GM23338 (cell line): ENCODE measurements around the gene OR7G3. TPM values are rescaled to one million over a fixed set of nuclear protein-coding genes. Genes with fewer than 3 reads are reported as not detected.

Experiments used
- ATAC-seq: fragments of 200-7000 bp; cut with Tn5 transposase; 3 replicates; pipeline ENCODE4 v1.9.1; 2020
- DNase-seq: peaks from one replicate; pipeline ENCODE4 v3.0.0-alpha.2; 2015; ENCODE audit warnings: low spot score
- H2AFZ ChIP-seq: fragments of 200-600 bp; sonication (generic); 2 replicates; pipeline ENCODE4 v1.8.0; 2016; ENCODE audit warnings: antibody characterized with exemption, mild to moderate bottlenecking, moderate library complexity
- H3F3A ChIP-seq: fragments of 200-600 bp; sonication (generic); replicated peaks from 2 replicates; pipeline ENCODE4 v1.8.0; 2017; ENCODE audit warnings: antibody characterized with exemption, mixed run types, low read depth
- H3K27ac ChIP-seq: fragments of 200-600 bp; sonication (generic); 2 replicates; pipeline ENCODE4 v1.6.1; 2016; ENCODE audit warnings: low read depth
- H3K27me3 ChIP-seq: fragments of 200-600 bp; sonication (generic); 2 replicates; pipeline ENCODE4 v1.8.0; 2016; ENCODE audit warnings: mild to moderate bottlenecking, mixed run types, moderate library complexity; ENCODE audit not compliant: insufficient read depth
- H3K36me3 ChIP-seq: fragments of 200-600 bp; sonication (generic); 2 replicates; pipeline ENCODE4 v1.8.0; 2016; ENCODE audit warnings: mild to moderate bottlenecking; ENCODE audit not compliant: insufficient read depth
- H3K4me1 ChIP-seq: fragments of 200-600 bp; sonication (generic); 2 replicates; pipeline ENCODE4 v1.8.0; 2016; ENCODE audit warnings: mild to moderate bottlenecking, moderate library complexity; ENCODE audit not compliant: insufficient read depth
- H3K4me2 ChIP-seq: fragments of 200-600 bp; sonication (generic); 2 replicates; pipeline ENCODE4 v1.7.1; 2017; ENCODE audit warnings: mixed run types
- H3K4me3 ChIP-seq: fragments of 200-600 bp; sonication (generic); 2 replicates; pipeline ENCODE4 v1.6.1; 2016; ENCODE audit warnings: mixed run types
- H3K79me2 ChIP-seq: fragments of 200-600 bp; sonication (generic); replicated peaks from 2 replicates; pipeline ENCODE4 v1.8.0; 2017; ENCODE audit warnings: mild to moderate bottlenecking; ENCODE audit not compliant: insufficient read depth
- H3K9me2 ChIP-seq: fragments of 200-600 bp; sonication (generic); 2 replicates; pipeline ENCODE4 v1.8.0; 2017; ENCODE audit not compliant: insufficient read depth
- H4K20me1 ChIP-seq: fragments of 200-600 bp; sonication (generic); replicated peaks from 2 replicates; pipeline ENCODE4 v1.8.0; 2017; ENCODE audit warnings: mild to moderate bottlenecking; ENCODE audit not compliant: insufficient read depth
- H3K27ac Mint-ChIP-seq: 2 replicates; pipeline ENCODE4 v1.8.0; 2020; ENCODE audit warnings: inconsistent platforms, mild to moderate bottlenecking, moderate library complexity, mixed read lengths
- H3K27me3 Mint-ChIP-seq: 3 replicates; pipeline ENCODE4 v1.8.0; 2022; ENCODE audit warnings: low read depth, mild to moderate bottlenecking, moderate library complexity, mixed read lengths, inconsistent platforms; ENCODE audit not compliant: insufficient read depth, poor library complexity
- H3K36me3 Mint-ChIP-seq: 3 replicates; pipeline ENCODE4 v1.8.0; 2021; ENCODE audit warnings: low read depth, mild to moderate bottlenecking, inconsistent platforms, moderate library complexity, mixed read lengths
- H3K4me1 Mint-ChIP-seq: 3 replicates; pipeline ENCODE4 v1.8.0; 2020; ENCODE audit warnings: mild to moderate bottlenecking, inconsistent platforms, mixed read lengths
- H3K4me3 Mint-ChIP-seq: 3 replicates; pipeline ENCODE4 v1.8.0; 2021; ENCODE audit warnings: moderate library complexity, mild to moderate bottlenecking, inconsistent platforms, mixed read lengths
- H3K9me3 Mint-ChIP-seq: 3 replicates; pipeline ENCODE4 v1.8.0; 2020; ENCODE audit warnings: moderate library complexity, mild to moderate bottlenecking, inconsistent platforms, mixed read lengths
- EZH2 ChIP-seq: fragments of 200-600 bp; sonication (generic); IDR thresholded peaks from one replicate; pipeline ENCODE4 v1.8.0; 2017; ENCODE audit warnings: antibody characterized with exemption, mild to moderate bottlenecking, low read depth; ENCODE audit not compliant: unreplicated experiment
- JUNB ChIP-seq: IDR thresholded peaks from one replicate; pipeline ENCODE4 v1.6.1; 2016; ENCODE audit warnings: antibody characterized with exemption; ENCODE audit not compliant: unreplicated experiment
- NANOG ChIP-seq: IDR thresholded peaks from 2 replicates; pipeline ENCODE4 v1.6.1; 2016; ENCODE audit warnings: antibody characterized with exemption, borderline replicate concordance
- STAT1 ChIP-seq: IDR thresholded peaks from one replicate; pipeline ENCODE4 v1.6.1; 2016; ENCODE audit warnings: antibody characterized with exemption; ENCODE audit not compliant: unreplicated experiment
- ZNF114 ChIP-seq: fragments of 250-450 bp; sonication (Bioruptor Pico); IDR thresholded peaks from 2 replicates; pipeline ENCODE4 v1.5.0; 2020; ENCODE audit warnings: mild to moderate bottlenecking, moderate library complexity
- ZNF331 ChIP-seq: fragments of 250-450 bp; sonication (Bioruptor Pico); IDR thresholded peaks from 2 replicates; pipeline ENCODE4 v1.5.0; 2020; ENCODE audit warnings: low read depth, mild to moderate bottlenecking, moderate library complexity
- polyA plus RNA-seq: library from polyadenylated mRNA; unstranded; fragments of >200 nt; fragmentation: Nextera tagmentation; extraction: Ambion mirVana; gene quantifications from 2 replicates; pipeline ENCODE4 v1.2.1, GENCODE V29; 2016
- total RNA-seq: library from RNA; depleted of rRNA; stranded (reverse); fragments of >200 nt; shearing (Covaris generic); gene quantifications from 2 replicates; pipeline ENCODE4 v1.2.3, GENCODE V29; 2014
- TF ChIP-seq, protein P1 (sequence below), 2 experiments: fragments of 200-600 bp in 1 of 2; sonication (generic) in 1 of 2; conservative IDR thresholded peaks; 2 replicates each; pipeline versions ENCODE4 v1.5.1 to v1.6.1; 2016 to 2017; ENCODE audit warnings: antibody characterized with exemption in 2 of 2, low read depth in 2 of 2, mild to moderate bottlenecking in 2 of 2, moderate library complexity in 1 of 2
- TF ChIP-seq, protein P2 (sequence below): IDR thresholded peaks from one replicate; pipeline ENCODE4 v1.6.1; 2018; ENCODE audit warnings: antibody characterized with exemption; ENCODE audit not compliant: unreplicated experiment
- TF ChIP-seq, protein P3 (sequence below): IDR thresholded peaks from 2 replicates; pipeline ENCODE4 v1.6.1; 2016; ENCODE audit warnings: antibody characterized with exemption

The OR7G3 gene
- total and polyA plus RNA-seq, 2 experiments from 2014 or later = not detected

DNA sequence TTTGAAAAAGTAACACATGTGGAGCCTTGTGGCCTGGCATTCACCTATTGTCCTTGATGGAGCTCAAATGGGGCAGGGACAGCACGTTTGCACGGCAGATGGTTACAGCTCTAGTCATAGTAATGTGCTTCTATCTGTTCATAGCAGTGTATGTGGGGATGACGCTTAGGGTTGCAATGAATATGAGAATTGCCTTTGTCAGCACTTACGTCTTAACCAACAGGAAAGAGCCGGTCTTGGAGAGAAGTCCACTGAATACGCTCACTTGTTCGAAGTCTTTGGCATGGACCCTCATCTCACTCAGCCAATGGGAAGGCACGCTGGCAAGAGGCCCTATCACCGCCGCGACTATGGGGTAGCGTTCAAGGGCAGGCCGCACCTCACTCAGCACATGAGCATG lies 33.1 kb upstream of the OR7G3 start:
- no peak overlapping the region for H3K27ac Mint-ChIP-seq
- no peaks in the 10 kb centered on the region for H3K4me1 ChIP-seq
- no peaks in the 10 kb centered on the region for H3F3A ChIP-seq
- ATAC-seq = no peak
- peaks cover 10% of the 10 kb centered on the region for H4K20me1 ChIP-seq
- peaks cover 64% of the 10 kb centered on the region for H3K9me3 Mint-ChIP-seq
- no peaks in the 10 kb centered on the region for H3K9me2 ChIP-seq
- TF ChIP-seq EZH2 (no peak), ZNF114 (CRISPR knock-in tag) (no peak), NANOG (no peak), ZNF331 (CRISPR knock-in tag) (no peak), STAT1 (no peak), JUNB (no peak)
- TF ChIP-seq, protein P1, sequence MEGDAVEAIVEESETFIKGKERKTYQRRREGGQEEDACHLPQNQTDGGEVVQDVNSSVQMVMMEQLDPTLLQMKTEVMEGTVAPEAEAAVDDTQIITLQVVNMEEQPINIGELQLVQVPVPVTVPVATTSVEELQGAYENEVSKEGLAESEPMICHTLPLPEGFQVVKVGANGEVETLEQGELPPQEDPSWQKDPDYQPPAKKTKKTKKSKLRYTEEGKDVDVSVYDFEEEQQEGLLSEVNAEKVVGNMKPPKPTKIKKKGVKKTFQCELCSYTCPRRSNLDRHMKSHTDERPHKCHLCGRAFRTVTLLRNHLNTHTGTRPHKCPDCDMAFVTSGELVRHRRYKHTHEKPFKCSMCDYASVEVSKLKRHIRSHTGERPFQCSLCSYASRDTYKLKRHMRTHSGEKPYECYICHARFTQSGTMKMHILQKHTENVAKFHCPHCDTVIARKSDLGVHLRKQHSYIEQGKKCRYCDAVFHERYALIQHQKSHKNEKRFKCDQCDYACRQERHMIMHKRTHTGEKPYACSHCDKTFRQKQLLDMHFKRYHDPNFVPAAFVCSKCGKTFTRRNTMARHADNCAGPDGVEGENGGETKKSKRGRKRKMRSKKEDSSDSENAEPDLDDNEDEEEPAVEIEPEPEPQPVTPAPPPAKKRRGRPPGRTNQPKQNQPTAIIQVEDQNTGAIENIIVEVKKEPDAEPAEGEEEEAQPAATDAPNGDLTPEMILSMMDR (conservative IDR thresholded peaks at IDR 0.05; ENCODE audit: low read depth in 2 of 2) = no peak
- TF ChIP-seq, protein P2, sequence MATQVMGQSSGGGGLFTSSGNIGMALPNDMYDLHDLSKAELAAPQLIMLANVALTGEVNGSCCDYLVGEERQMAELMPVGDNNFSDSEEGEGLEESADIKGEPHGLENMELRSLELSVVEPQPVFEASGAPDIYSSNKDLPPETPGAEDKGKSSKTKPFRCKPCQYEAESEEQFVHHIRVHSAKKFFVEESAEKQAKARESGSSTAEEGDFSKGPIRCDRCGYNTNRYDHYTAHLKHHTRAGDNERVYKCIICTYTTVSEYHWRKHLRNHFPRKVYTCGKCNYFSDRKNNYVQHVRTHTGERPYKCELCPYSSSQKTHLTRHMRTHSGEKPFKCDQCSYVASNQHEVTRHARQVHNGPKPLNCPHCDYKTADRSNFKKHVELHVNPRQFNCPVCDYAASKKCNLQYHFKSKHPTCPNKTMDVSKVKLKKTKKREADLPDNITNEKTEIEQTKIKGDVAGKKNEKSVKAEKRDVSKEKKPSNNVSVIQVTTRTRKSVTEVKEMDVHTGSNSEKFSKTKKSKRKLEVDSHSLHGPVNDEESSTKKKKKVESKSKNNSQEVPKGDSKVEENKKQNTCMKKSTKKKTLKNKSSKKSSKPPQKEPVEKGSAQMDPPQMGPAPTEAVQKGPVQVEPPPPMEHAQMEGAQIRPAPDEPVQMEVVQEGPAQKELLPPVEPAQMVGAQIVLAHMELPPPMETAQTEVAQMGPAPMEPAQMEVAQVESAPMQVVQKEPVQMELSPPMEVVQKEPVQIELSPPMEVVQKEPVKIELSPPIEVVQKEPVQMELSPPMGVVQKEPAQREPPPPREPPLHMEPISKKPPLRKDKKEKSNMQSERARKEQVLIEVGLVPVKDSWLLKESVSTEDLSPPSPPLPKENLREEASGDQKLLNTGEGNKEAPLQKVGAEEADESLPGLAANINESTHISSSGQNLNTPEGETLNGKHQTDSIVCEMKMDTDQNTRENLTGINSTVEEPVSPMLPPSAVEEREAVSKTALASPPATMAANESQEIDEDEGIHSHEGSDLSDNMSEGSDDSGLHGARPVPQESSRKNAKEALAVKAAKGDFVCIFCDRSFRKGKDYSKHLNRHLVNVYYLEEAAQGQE = no peak
- H3K4me1 Mint-ChIP-seq = no peaks in the 10 kb centered on the region
- H2AFZ ChIP-seq = no peak overlapping the region
- no peak for DNase-seq
- no peak overlapping the region for H3K4me3 Mint-ChIP-seq
- H3K36me3 Mint-ChIP-seq = peaks cover 99% of the 10 kb centered on the region
- H3K36me3 ChIP-seq = peaks cover 63% of the 10 kb centered on the region
- H3K4me3 ChIP-seq = no peak overlapping the region
- peaks cover 32% of the 10 kb centered on the region for H3K79me2 ChIP-seq
- no peaks in the 10 kb centered on the region for H3K27me3 Mint-ChIP-seq
- no peaks in the 10 kb centered on the region for H3K27me3 ChIP-seq
- no peak overlapping the region for H3K4me2 ChIP-seq
- H3K27ac ChIP-seq = no peak overlapping the region

DNA sequence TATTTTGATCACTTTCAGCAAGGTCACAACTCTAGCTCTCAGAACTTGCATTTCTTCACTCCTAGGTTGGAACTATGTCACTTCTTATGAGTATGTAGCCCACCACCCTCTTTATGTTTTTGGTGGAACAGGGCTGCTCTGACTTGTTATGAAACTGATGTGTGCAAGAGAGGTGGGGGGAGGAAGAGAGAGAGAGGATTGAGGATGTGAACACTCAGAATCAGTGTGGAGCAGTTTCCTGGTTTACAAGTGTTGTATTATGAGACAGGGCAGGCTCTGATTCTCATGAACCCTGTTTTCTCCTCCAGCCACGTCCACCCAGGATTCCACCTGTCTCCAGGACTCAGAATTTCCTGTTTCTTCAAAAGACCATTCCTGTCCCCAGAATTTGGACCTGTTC lies 29.6 kb upstream of the OR7G3 start:
- no peak overlapping the region for H3K27ac ChIP-seq
- no peaks in the 10 kb centered on the region for H3K4me1 Mint-ChIP-seq
- H3K36me3 ChIP-seq = peaks cover 40% of the 10 kb centered on the region
- TF ChIP-seq JUNB (no peak), STAT1 (no peak), ZNF114 (CRISPR knock-in tag) (no peak), ZNF331 (CRISPR knock-in tag) (no peak)
- TF ChIP-seq, protein P3, sequence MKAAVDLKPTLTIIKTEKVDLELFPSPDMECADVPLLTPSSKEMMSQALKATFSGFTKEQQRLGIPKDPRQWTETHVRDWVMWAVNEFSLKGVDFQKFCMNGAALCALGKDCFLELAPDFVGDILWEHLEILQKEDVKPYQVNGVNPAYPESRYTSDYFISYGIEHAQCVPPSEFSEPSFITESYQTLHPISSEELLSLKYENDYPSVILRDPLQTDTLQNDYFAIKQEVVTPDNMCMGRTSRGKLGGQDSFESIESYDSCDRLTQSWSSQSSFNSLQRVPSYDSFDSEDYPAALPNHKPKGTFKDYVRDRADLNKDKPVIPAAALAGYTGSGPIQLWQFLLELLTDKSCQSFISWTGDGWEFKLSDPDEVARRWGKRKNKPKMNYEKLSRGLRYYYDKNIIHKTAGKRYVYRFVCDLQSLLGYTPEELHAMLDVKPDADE = no peak
- TF ChIP-seq, protein P2 = no peak
- ATAC-seq (no peak), DNase-seq (no peak)
- H4K20me1 ChIP-seq = peaks cover 21% of the 10 kb centered on the region
- H3K4me1 ChIP-seq = no peaks in the 10 kb centered on the region
- H2AFZ ChIP-seq = no peak overlapping the region
- no peak overlapping the region for H3K27ac Mint-ChIP-seq
- H3F3A ChIP-seq = no peaks in the 10 kb centered on the region
- H3K36me3 Mint-ChIP-seq = peaks cover 100% of the 10 kb centered on the region
- peaks cover 81% of the 10 kb centered on the region for H3K9me3 Mint-ChIP-seq
- no peak overlapping the region for H3K4me3 ChIP-seq
- no peak overlapping the region for H3K4me3 Mint-ChIP-seq
- no peaks in the 10 kb centered on the region for H3K9me2 ChIP-seq
- H3K27me3 Mint-ChIP-seq = no peaks in the 10 kb centered on the region
- H3K27me3 ChIP-seq = no peaks in the 10 kb centered on the region
- H3K4me2 ChIP-seq = no peak overlapping the region
- peaks cover 58% of the 10 kb centered on the region for H3K79me2 ChIP-seq
